ENCODE results near the gene ATG10. TPM values are rescaled to one million over a fixed set of nuclear protein-coding genes. Genes with fewer than 3 reads are reported as not detected.
A peak's percentile ranks its signal among the peaks of the same experiment; 100 is the strongest.

Gene ATG10
- total and polyA plus RNA-seq, 2 of the 13 experiments (the other 11 are each of a cell fraction or from before 2014, with no cell fraction given), result 2.0 to 5.7 TPM

DNA sequence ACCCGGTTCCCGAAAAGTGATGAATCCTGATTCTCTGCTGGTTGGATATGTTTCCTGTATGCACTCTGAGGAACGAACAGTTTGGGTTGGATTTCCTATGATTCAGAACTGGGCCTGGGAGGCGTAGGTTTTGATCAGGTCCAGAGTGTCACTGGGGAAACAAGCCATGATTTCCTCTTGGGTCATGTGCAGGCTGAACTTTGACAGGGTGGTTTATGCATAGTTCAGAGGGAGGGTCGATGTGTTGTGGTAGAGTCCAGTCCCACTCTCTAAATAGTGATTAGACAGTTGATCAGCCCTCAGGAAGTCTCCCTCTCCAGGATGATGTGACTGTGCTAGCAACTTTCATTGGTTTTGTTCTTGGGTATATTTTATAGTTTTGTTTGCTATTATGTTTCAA, 17.4 kb downstream of the ATG10 start:
- 74% methylated on average over 4 of the region's 5 CpGs for WGBS (ENCODE audit: low lambda C conversion rate)
- Histone ChIP-seq H3K27me3 (ENCODE audit: control insufficient read depth in 1 of 2, insufficient read depth in 2 of 2, low read length in 2 of 2) (no peaks in the 10 kb centered on the region), H2AFZ (ENCODE audit: low read length) (no peak overlapping the region), H4K20me1 (ENCODE audit: insufficient read depth, low read length) (no peaks in the 10 kb centered on the region), H3K4me1 (ENCODE audit: insufficient read depth, low read length) (0 out of 2 replicates have a peak, but pooled peaks cover 8% of the 10 kb centered on the region), H3K36me3 (replicated peaks in 1 of 2; ENCODE audit: control insufficient read depth in 1 of 2, insufficient read depth in 2 of 2, low read length in 2 of 2) (no peaks in the 10 kb centered on the region), H3K79me2 (ENCODE audit: insufficient read depth, low read length) (no peaks in the 10 kb centered on the region), H3K9me3 (ENCODE audit: low read length) (no peaks in the 10 kb centered on the region), H3K9ac (ENCODE audit: insufficient read depth, low read depth, low read length) (no peak overlapping the region), H3K27ac (ENCODE audit: extremely low read length, insufficient read depth, low read length) (no peak overlapping the region), H3K4me2 (ENCODE audit: low read depth, low read length) (no peak overlapping the region), H3K4me3 (replicated peaks in 1 of 3; ENCODE audit: insufficient read depth in 1 of 3, low read depth in 2 of 3, low read length in 3 of 3) (no peak overlapping the region)
- ATAC-seq (peak; percentile 80), DNase-seq (ENCODE audit: low spot score) (peak; percentile 5), FAIRE-seq (no peak)
- CTCF ChIA-PET (ENCODE audit: low intra/inter-chr PET ratio, low total read pairs), result no interaction called here
- in situ Hi-C loops (cut with HindIII; ENCODE audit: extremely low pct_ligation_motif_present, low pct_unique_long_range_greater_than_20kb) (no loop called here), intact Hi-C loops (cut with micrococcal nuclease; ENCODE audit: unreplicated experiment) (no loop called here)
- no TSS peak for BruUV-seq (replicated peaks)
- no peak for TF ChIP-seq DMAP1 (CRISPR knock-in tag; IDR thresholded peaks at IDR 0.05)
- peak; percentile 48 for TF ChIP-seq HNF4A (CRISPR knock-in tag; IDR thresholded peaks at IDR 0.05)
- TF ChIP-seq SP4 (CRISPR knock-in tag; IDR thresholded peaks at IDR 0.05), result no peak
- POLR2A ChIA-PET, result no interaction called here

DNA sequence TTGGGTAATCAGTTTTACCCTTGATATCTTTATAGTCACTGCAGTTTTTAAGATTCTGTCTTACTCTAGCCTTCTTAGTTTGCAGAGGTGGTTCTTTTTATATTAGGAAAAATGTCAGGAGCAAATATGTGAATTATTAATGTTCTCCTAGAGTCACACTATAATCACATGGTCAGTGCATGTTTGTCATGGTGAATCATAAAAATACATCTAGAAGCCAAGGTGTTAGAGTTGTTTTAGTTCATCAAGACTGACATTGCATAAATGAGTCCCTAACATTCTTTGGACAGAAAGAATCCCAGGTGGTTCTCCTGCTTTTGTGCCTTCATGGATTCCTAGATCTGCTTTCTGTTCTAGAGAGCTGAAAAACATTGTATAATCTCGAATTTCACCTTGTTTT, 22.9 kb downstream of the ATG10 start:
- in situ Hi-C loops (cut with HindIII; ENCODE audit: extremely low pct_ligation_motif_present, low pct_unique_long_range_greater_than_20kb), result no loop called here
- intact Hi-C loops (cut with micrococcal nuclease; ENCODE audit: unreplicated experiment), result no loop called here
- Histone ChIP-seq H3K4me3 (replicated peaks in 1 of 3; ENCODE audit: insufficient read depth in 1 of 3, low read depth in 2 of 3, low read length in 3 of 3) (no peak overlapping the region), H3K27me3 (ENCODE audit: control insufficient read depth in 1 of 2, insufficient read depth in 2 of 2, low read length in 2 of 2) (no peaks in the 10 kb centered on the region), H3K9ac (ENCODE audit: insufficient read depth, low read depth, low read length) (no peak overlapping the region), H3K36me3 (replicated peaks in 1 of 2; ENCODE audit: control insufficient read depth in 1 of 2, insufficient read depth in 2 of 2, low read length in 2 of 2) (no peaks in the 10 kb centered on the region), H4K20me1 (ENCODE audit: insufficient read depth, low read length) (no peaks in the 10 kb centered on the region), H2AFZ (ENCODE audit: low read length) (no peak overlapping the region), H3K4me1 (ENCODE audit: insufficient read depth, low read length) (no peaks in the 10 kb centered on the region), H3K9me3 (ENCODE audit: low read length) (no peaks in the 10 kb centered on the region), H3K27ac (ENCODE audit: extremely low read length, insufficient read depth, low read length) (no peak overlapping the region), H3K4me2 (ENCODE audit: low read depth, low read length) (no peak overlapping the region), H3K79me2 (ENCODE audit: insufficient read depth, low read length) (no peaks in the 10 kb centered on the region)
- no peak for FAIRE-seq
- ChIA-PET POLR2A (no interaction called here), CTCF (ENCODE audit: low intra/inter-chr PET ratio, low total read pairs) (no interaction called here)
- no peak for DNase-seq (ENCODE audit: low spot score)
- ATAC-seq, result no peak
- 17% methylated on average over 1 of the region's 1 CpG for WGBS (ENCODE audit: low lambda C conversion rate)
- no TSS peak for BruUV-seq (replicated peaks)
- TF ChIP-seq LCORL (IDR thresholded peaks at IDR 0.05) (no peak), LCORL (CRISPR knock-in tag; IDR thresholded peaks at IDR 0.05) (no peak), MIXL1 (CRISPR knock-in tag; IDR thresholded peaks at IDR 0.05) (no peak), SMAD3 (CRISPR knock-in tag; IDR thresholded peaks at IDR 0.05) (no peak), KMT2A (CRISPR knock-in tag; IDR thresholded peaks at IDR 0.05) (no peak), ZNF558 (CRISPR knock-in tag; IDR thresholded peaks at IDR 0.05; ENCODE audit: borderline replicate concordance) (no peak)
- TF ChIP-seq, protein P1, sequence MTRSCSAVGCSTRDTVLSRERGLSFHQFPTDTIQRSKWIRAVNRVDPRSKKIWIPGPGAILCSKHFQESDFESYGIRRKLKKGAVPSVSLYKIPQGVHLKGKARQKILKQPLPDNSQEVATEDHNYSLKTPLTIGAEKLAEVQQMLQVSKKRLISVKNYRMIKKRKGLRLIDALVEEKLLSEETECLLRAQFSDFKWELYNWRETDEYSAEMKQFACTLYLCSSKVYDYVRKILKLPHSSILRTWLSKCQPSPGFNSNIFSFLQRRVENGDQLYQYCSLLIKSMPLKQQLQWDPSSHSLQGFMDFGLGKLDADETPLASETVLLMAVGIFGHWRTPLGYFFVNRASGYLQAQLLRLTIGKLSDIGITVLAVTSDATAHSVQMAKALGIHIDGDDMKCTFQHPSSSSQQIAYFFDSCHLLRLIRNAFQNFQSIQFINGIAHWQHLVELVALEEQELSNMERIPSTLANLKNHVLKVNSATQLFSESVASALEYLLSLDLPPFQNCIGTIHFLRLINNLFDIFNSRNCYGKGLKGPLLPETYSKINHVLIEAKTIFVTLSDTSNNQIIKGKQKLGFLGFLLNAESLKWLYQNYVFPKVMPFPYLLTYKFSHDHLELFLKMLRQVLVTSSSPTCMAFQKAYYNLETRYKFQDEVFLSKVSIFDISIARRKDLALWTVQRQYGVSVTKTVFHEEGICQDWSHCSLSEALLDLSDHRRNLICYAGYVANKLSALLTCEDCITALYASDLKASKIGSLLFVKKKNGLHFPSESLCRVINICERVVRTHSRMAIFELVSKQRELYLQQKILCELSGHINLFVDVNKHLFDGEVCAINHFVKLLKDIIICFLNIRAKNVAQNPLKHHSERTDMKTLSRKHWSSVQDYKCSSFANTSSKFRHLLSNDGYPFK (CRISPR knock-in tag; IDR thresholded peaks at IDR 0.05; ENCODE audit: borderline replicate concordance), result no peak
